ENCODE data around the gene GIPR.

GIPR gene

DNA sequence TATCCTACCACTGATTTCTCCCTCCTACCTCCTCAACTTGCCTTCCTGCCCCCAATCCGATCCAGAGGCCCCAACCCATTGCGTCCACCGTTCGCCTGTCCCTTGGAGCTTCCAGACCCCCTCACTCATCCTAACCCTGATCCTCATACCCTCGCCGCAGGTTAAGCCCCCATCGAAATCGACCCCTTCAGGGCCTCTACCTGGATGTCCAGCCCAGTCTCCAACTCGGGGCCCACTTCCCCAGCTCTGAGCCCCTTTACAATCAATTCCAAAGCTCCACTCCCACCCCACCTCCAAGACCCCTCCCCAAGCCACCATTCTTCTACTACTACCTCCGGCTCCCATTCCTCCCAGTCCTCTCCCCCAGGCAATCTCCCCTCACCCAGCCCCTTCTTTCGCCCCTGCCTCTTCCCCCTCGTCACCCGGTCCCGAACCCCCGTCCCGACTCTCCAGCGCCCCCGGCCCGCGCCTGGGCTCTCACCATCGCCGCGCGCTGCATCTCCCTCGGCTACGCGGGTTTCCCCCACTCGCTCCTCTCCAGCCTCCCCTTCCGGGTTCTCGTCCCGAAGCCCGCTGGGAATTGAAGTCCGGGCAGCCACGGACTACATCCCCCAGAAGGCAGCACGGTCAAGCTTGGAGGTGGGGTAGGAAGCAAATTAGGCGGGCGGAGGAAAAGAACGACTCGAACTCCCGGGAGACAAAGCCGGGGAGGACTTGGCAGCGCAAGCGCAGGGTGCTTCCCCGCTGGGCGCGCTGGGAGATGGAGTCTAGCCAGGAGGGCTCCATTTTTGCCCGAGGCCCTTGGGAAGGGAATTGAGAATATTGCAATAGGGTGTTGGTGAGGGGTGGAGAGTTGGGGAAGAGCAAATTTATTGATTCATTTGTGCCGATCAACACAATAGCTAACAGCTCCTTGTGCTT is 62.6 kb downstream of the GIPR start, which contains the start of gene FBXO46:
TSS of gene FBXO46 (minus strand) at position 529 of the 921 bp plus-strand sequence. CDS start 17,401 bp downstream, outside the sequence.
- in situ Hi-C loops (cut with MboI; ENCODE audit: low sequenced_read_pairs), result no loop called here

All from HL-60/S4 treated with retinoic acid at 250 ng/mL for 4 days and 3 days (cell line).